ENCODE data around the gene TACR1.

DNA sequence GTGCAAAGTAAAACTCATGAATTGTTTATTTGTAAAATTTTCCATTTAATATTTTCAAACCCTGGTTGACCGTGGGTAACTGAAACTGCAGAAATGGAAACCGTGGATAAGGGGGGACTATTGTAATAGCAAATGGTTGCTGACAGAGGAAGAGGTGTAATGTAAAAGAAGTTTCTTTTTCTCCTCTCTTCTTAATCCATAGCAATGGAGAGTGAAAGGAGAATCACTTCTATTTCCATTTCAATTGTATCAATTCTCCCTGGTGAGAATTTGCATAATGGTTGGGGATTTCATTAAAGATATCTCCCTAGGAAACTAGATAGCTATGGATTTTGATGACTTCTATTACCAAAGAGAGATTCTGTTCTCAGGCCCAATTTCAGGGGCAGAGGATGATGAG, 24.8 kb downstream of the TACR1 start:
- TF ChIP-seq, protein P1, sequence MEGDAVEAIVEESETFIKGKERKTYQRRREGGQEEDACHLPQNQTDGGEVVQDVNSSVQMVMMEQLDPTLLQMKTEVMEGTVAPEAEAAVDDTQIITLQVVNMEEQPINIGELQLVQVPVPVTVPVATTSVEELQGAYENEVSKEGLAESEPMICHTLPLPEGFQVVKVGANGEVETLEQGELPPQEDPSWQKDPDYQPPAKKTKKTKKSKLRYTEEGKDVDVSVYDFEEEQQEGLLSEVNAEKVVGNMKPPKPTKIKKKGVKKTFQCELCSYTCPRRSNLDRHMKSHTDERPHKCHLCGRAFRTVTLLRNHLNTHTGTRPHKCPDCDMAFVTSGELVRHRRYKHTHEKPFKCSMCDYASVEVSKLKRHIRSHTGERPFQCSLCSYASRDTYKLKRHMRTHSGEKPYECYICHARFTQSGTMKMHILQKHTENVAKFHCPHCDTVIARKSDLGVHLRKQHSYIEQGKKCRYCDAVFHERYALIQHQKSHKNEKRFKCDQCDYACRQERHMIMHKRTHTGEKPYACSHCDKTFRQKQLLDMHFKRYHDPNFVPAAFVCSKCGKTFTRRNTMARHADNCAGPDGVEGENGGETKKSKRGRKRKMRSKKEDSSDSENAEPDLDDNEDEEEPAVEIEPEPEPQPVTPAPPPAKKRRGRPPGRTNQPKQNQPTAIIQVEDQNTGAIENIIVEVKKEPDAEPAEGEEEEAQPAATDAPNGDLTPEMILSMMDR (IDR thresholded peaks at IDR 0.05): no peak
- no peak for TF ChIP-seq EP300 (IDR thresholded peaks at IDR 0.05; ENCODE audit: low read depth)
